Activated CD4-positive, alpha-beta T cell treated with anti-CD3 and anti-CD28 coated beads, Interleukin-2, amount 50 U/mL, for 1 hour (primary cell): ENCODE measurements around the gene S100B.
"Not testable (repeated sequence)": the region's sequence is repeated elsewhere in the genome, so short reads cannot be mapped to it uniquely, and the experiment has no call there.

ENCODE experiments used
- DNase-seq: peaks from one replicate; pipeline ENCODE4 v3.0.0-alpha.2; 2020

S100B gene

DNA sequence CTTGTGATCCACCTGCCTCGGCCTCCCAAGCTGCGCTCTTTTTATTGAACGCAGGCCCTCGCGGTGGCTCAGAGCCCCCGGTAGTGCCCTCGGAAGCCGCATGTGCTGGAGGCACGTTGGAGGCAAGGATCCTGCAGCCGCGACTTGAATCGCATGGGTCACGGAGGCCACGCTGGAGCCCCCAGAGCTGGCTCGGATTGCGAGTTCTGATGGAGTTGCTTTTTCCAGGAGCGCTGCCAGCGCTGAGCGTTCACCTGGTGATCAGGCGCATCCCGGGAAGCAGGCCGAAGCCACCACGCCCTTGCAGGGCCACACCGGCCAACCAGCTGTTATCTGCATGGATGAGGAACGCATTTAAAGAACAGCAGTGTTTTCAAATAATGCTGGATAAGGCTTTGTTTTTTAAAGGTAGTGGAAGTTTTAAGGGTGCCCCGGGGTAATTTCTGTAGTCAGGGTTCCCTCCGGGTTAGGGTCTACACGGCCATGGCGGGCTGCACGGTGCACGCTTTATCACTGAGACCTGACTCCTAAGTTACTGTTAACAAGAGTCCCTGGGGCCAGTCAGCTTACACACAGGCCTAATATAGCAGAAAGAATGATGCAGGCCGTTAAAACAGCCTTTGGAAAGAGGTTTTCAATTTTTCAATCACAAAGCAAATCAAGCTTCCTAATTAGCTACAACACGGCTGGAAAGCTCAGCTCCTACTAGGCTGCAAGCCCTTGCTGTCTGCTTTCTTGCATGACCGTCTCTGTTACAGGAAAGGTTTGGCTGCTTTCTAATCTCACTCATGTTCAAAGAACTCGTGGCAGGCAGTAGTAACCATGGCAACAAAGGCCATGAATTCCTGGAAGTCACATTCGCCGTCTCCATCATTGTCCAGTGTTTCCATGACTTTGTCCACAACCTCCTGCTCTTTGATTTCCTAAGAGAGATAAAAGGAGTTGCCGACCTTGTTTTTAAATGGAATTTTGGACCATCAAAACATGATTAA lies 6.0 kb downstream of the S100B start:
- no peak for DNase-seq

- DNase-seq: no peak
Measured at GRCh38 chr21:46597896-46598343, 7.0 kb downstream of the S100B start.

DNA sequence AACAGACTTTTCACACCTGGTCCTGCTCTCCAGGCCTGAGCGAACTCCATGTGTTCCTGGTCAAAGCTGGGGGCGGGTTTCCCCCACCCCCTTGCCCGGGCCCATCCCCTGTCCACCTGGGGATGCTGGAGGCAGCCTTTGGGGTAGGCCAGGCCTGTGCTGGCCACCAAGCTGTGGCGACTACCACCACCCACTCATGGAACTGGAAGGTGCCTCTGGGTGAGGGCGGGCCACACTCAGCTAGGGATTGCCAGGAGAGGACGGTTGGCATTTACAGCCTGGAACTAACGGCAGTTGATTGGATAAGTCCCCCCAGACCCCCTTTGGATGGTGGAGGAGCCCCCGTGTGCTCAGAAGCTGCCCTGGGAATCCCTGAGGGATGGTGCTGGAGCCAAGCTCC lies 7.9 kb downstream of the S100B start:
- DNase-seq: no peak

DNA sequence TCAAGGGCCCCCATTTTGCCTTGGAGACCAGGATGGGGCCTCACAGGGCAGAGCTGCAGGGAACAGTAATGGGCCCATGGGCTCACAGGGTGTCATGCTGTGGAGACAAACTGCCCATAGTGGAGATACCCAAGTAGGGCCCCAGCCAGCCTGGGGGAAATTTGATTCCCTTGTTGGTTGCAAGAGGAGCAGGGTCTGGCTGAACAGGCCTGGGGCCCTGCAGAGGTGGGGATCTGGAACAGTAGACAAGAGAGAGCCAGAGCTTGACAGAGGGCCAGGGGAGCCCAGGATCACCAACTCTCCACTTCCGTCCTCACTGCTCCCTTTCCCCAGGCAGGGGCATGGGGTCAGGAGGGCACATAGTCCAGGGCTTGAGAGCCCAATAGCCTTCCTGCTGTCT lies 8.7 kb downstream of the S100B start:
- DNase-seq: no peak

DNA sequence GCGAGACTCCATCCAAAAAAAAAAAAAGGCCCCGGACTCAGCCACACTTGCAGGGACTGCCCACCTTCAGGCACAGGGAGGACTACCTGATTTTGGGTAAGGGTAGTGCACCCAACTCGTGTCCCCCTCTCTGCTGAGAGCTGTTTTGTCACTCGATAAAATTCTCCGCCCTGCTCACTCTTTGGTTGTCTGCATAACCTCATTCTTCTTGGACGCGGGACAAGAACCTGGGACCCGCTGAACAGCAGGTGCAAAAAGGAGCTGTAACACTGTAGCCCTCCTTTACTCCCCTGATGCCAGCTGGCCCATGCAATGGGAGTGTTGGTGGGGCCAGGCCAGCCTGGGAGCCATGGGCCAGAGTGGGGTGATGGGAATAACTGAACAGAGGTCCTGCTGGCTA lies 10.6 kb downstream of the S100B start:
- no peak for DNase-seq

DNA sequence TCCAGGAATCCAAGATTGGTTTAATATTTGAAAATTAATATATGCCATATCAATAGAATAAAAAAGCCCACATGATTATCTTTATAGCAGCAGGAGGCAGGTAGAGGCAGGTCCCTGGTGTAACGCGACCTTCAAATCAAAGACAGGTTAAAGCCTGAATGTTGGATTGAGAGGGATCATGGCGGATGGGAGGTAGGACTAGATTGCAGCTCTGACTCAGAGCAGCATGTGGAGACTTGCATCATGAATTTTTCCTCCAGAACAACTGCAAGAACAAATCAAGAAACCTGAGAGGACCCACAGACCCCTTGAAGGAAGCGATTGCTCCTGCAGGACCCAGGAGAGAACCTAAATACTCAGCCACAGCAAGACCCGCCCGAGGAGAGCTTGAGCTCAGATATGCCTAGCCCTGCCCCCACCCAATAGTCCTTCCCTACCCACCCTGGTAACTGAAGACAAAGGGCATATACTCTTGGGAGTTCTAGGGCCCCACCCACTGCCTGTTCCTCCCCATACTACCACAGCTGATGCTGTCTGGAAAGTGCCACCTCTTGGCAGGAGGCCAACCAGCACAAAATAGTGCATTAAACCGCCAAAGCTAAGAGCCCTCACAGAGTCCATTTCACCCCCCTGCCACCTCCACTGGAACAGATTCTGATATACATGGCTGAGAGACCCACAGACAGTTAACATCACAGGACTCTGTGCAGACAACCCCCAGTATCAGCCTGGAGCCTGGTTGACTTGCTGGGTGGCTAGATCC lies 19.5 kb downstream of the S100B start:
- DNase-seq: no peak

- no peak for DNase-seq
Measured at GRCh38 chr21:46581780-46582307, 23.0 kb downstream of the S100B start.

DNA sequence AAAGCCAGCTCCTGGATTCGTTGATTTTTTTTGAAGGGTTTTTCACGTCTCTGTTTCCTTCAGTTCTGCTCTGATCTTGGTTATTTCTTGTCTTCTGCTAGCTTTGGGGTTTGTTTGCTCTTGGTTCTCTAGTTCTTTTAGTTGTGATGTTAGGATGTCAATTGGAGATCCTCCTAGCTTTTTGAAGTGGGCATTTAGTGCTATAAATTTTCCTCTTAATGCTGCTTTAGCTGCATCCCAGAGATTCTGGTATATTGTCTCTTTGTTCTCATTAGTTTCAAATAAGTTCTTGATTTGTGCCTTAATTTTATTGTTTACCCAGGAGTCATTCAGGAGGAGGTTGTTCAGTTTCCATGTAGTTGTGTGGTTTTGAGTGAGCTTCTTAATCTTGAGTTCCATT lies 25.5 kb downstream of the S100B start:
- not testable (repeated sequence) for DNase-seq

GRCh38 chr21:46577786-46578185 lies 27.1 kb downstream of the S100B start:
- not testable (repeated sequence) for DNase-seq

GRCh38 chr21:46572850-46573249 lies 32.0 kb downstream of the S100B start:
- DNase-seq: no peak

DNA sequence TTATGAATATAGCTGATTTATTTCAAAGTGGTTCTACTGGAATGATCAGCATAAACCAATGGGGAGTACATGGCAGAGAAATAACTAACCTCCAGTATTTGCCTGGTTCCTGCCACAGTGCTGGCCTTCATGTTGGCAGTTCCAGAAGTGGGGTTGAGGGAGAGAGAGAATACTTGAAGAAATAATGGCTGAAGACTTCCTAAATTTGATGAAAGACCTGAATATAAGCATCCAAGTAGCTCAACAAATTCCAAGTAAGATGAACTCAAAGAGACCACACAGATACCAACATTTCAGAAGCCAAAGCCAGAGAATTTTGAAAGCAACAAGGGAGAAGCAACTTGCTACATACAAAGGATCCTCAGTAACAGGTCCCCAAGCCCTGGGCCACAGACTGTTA lies 34.3 kb downstream of the S100B start:
- no peak for DNase-seq

DNA sequence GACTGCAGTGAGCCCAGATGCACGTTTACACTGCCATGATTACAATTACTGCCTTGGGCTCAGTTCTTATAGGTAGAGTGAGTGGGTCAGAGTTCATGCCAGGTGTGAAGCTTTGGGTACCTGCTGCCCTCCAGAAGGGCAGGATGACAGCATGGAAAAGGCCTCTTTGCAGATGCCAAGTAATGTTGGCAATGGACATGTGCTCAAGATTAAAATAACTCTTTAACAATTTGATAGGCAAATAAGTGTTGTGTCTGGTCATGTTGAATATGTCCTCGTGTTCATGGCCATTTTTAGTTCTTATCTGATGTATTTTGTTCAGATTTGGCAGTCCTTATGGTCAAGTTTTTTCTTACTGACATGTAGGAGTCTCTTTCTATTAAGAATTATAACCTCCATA lies 34.8 kb downstream of the S100B start:
- DNase-seq: no peak

DNA sequence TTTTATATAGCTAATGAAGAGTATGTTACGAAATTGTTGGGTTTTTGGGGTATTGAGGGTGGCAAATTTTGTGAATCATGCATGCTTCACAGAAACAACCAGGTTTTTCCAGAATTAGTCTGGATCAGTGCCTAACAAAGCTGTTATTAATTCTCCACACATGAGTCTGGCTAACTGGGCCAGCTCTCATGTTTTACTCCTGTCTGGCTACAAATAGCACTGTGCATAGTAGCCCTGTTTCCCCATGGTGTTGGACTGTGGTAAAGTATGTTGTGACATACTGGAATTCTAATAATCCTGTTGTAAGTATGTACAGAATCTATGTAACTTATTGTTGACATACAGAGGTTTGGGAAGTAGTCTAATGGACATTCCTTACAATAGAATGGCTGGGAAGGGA lies 35.8 kb downstream of the S100B start:
- no peak for DNase-seq

DNA sequence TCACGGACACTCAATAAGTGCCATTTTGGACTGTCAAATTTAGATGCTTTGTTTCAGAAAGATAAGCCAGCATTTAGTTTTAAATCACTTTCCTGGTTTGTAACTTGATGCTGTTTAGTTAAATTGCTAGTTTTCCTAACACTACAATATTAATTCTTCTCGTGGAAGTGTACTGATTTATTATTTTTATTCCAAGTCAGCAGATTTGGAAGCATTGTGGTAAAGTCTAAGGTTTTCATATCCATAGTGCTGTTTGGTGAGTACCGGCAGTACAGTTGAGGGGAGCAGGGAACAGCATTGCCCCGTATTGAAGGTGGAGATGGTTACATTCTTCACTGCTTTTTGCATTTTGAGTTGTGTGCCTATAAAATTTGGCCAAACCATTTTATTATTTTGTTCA lies 36.3 kb downstream of the S100B start:
- no peak for DNase-seq

DNA sequence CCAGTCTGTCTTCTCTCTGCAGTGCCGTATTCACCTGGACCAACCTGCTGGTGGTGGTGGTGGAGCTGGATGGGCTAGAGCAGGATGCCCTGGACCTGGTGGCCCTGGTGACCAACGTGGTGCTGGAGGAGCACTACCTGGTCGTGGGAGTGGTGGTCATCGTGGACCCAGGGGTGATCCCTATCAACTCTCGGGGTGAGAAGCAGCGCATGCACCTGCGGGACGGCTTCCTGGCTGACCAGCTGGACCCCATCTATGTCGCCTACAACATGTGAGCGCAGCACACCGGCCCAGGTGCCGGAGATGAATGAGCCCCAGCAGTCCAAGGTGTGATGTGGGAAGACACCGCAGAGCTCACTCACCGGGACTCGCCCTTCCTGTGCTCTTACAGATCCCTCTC lies 37.5 kb downstream of the S100B start:
- DNase-seq: no peak

- DNase-seq: no peak
Measured at GRCh38 chr21:46564391-46564790, 40.5 kb downstream of the S100B start.

GRCh38 chr21:46562964-46563607 lies 41.8 kb downstream of the S100B start:
- no peak for DNase-seq

GRCh38 chr21:46562472-46562871 lies 42.4 kb downstream of the S100B start:
- no peak for DNase-seq

DNA sequence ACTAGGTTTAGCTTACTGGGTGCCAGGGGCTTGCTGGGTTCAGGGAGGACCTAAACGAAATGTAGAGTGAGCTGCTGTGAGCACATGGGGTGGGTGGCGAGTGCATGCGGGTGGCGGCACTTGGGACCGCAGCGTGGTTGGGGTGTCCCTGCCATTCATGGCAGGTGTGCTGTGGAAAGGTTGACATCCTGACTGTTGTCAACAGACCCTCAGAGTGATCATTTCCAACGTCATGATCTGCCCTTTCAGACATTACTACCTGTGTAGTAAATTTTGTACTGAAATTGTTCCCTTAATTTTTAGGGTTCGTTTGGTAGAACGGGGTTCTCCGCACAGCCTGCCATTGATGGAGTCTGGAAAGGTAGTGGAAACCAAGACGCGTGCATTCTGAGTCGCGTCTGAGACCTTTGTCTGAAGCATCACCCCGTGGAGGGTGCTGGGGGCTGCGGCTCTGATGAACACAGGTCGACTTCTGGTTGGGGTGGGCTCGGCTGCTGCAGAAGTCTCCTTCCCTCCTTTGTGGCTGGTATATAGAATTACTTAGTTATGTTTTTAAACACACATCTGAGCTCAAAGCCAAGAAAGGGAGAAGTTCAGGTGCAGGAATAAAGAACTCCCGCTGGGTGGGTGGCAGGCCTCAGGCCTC lies 43.3 kb downstream of the S100B start:
- DNase-seq: no peak

DNA sequence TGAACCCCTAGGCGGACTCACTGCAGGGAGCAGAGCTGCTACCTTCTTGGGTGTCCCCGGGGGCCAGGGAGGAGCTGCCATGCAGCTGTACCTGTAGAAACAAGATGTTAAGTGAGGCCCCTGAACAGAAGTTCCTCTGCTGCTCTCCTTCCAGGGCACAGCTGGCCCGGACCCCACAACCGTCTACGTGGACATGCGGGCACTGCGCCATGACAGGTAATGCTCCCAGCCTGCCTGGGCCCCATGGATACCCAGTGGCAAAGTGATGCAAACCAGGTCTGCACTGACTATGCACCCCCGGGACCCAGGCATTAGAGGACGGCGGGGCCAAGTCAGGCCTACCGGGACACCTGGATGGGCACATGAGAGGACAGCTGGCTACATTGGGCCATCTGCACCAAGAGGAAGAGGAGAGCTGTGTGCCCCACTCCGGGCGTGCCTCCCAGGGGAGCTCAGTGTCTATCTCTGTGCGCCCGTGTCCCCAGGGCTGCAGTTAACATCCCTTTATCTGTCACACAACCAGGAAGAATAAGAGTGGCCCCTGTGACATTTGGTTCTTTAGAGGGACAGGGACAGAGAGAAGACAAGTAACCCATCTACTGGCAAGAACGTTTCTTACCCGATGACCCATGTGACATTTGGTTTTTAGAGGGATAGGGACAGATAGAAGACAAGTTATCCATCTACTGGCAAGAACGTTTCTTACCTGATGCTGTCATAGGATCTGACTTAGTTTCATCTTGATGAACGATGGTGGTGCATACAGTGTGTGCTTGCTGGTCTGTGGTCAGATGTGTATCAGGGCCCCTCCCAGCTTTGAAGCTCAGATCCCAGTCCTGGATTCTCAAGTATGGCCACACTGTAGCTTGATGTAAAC lies 44.1 kb downstream of the S100B start:
- DNase-seq: no peak

DNA sequence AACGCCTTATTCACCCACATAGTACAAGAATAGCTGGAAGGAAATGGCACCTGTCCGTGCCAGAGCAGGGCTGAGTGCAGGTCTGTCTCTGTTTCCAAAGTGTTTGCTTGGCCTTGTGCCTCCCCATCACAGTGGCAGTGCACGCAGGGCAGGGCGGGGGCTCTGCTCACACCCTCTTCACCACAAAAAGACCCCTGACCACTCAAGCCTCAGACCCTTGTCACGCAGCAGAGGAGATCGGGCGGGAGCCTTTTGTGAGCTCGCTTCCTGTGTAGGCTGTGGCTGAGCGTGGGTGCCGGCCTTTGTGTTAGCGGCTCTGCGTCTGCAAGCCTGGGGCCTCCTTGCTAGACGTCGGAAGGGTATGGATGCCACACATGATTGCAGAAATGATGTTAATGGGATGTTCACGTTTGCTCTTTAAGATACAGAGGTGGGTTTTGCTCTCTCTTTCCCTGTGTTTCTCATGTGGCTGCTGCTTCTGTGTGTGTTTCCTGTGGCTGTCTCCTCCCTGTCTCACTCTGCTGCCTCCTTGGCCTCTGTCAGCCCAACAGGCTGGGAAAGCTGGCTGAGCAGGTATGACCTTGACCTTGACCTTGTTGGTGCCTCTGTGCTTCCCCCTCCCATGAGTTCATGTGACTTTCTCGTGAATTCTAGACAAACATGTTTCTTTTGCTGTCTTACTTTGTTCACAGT lies 45.4 kb downstream of the S100B start:
- DNase-seq: peak; percentile 60
